Lung (tissue), 12 donors: ENCODE data around the gene NPAT. TPM values are rescaled to one million over a fixed set of nuclear protein-coding genes. Genes with fewer than 3 reads are reported as not detected.

Source experiments
- ATAC-seq: fragments of 200-7000 bp; cut with Tn5 transposase; one replicate; pipeline ENCODE4 v1.9.1; 2020; ENCODE audit warnings: moderate number of reproducible peaks; ENCODE audit not compliant: insufficient read depth, low FRiP score
- DNase-seq, 3 donors: peaks; one replicate each; pipeline ENCODE4 v3.0.0-alpha.2; 2013 to 2017
- H3K27ac ChIP-seq, 2 donors: one replicate each; pipeline ENCODE4 v1.5.1; 2013; ENCODE audit warnings: mild to moderate bottlenecking in 2 of 2, moderate library complexity in 2 of 2, control low read depth in 1 of 2, inconsistent platforms in 1 of 2, low read depth in 1 of 2, low read length in 1 of 2
- H3K27me3 ChIP-seq, 3 donors: one replicate each; pipeline ENCODE4 v1.5.1; 2013; ENCODE audit warnings: low read length in 2 of 3; ENCODE audit not compliant: control insufficient read depth in 3 of 3, insufficient read depth in 3 of 3
- H3K36me3 ChIP-seq, 4 donors: one replicate each; pipeline ENCODE4 v1.5.1; 2013; ENCODE audit warnings: low read length in 4 of 4, mild to moderate bottlenecking in 1 of 4, moderate library complexity in 1 of 4; ENCODE audit not compliant: control insufficient read depth in 4 of 4, insufficient read depth in 4 of 4
- H3K4me1 ChIP-seq, 5 donors: one replicate each; pipeline ENCODE4 v1.5.1; 2013; ENCODE audit warnings: low read length in 5 of 5, mild to moderate bottlenecking in 2 of 5, moderate library complexity in 1 of 5; ENCODE audit not compliant: control insufficient read depth in 5 of 5, insufficient read depth in 5 of 5
- H3K4me3 ChIP-seq: one replicate; pipeline ENCODE4 v1.5.1; 2013; ENCODE audit warnings: mild to moderate bottlenecking, control low read depth, moderate library complexity
- H3K9ac ChIP-seq, 2 donors: one replicate each; pipeline ENCODE4 v1.5.1; 2013; ENCODE audit warnings: low read length in 2 of 2, control low read depth in 1 of 2; ENCODE audit not compliant: insufficient read depth in 1 of 2
- H3K9me3 ChIP-seq, 4 donors: one replicate each; pipeline ENCODE4 v1.5.1; 2013; ENCODE audit warnings: low read length in 3 of 4, mild to moderate bottlenecking in 1 of 4, moderate library complexity in 1 of 4; ENCODE audit not compliant: control insufficient read depth in 4 of 4, insufficient read depth in 3 of 4
- CTCF ChIP-seq: IDR thresholded peaks from 2 replicates; pipeline ENCODE4 v1.5.1; 2012; ENCODE audit warnings: mild to moderate bottlenecking; ENCODE audit errors: control extremely low read depth, extremely low read depth
- WGBS, 2 donors: extraction: QIAGEN DNeasy Blood & Tissue Kit; methylation state at CpG; one replicate each; pipeline ENCODE4 v1.1.7; 2013; 5-methylcytosine and 5-hydroxymethylcytosine counted together
- polyA plus RNA-seq, 2 donors: library from polyadenylated mRNA; stranded (reverse); fragments of 200-250 nt; gene quantifications; one replicate each; pipeline ENCODE4 v1.2.1, GENCODE V29; 2013
- total RNA-seq, 2 donors: library from RNA; depleted of rRNA in 1 of 2; stranded (reverse); fragments of >200 nt in 1 of 2; gene quantifications; one replicate each; pipeline ENCODE4 v1.2.1, GENCODE V29; 2014 to 2021
- donor health status: control.
- donor health status: control.
- donor health status: Bipolar disorder and iron deficiency.
- donor health status: healthy.
- donor health status: DM: yes; HTN: yes; CAD: no.

Gene NPAT
- total and polyA plus RNA-seq, 4 donors = 2.4 to 26.2 (median 7.5) TPM

- WGBS, 2 donors = 95 to 100% methylated on average over 2 of the region's 2 CpGs
These were observed 93.7 kb downstream of the NPAT start for GRCh38 chr11:108128772-108129171.

GRCh38 chr11:108125096-108125495, 97.3 kb downstream of the NPAT start:
- H3K9me3 ChIP-seq = no peaks in the 10 kb centered on the region
- no peak overlapping the region for H3K27ac ChIP-seq
- peaks cover 0 to 3% (median 1%) of the 10 kb centered on the region in 4 donors for H3K36me3 ChIP-seq
- no peak for TF ChIP-seq CTCF
- no peak overlapping the region for H3K9ac ChIP-seq
- no peaks in the 10 kb centered on the region for H3K27me3 ChIP-seq
- peaks cover 6 to 28% (median 8%) of the 10 kb centered on the region in 5 donors for H3K4me1 ChIP-seq
- no peak for DNase-seq
- ATAC-seq = no peak
- 91 to 94% methylated on average over 5 of the region's 5 CpGs for WGBS, 2 donors
- no peak overlapping the region for H3K4me3 ChIP-seq

More at GRCh38 chr11:108128772-108129171, 93.7 kb downstream of the NPAT start:
- no peak for ATAC-seq
- Histone ChIP-seq H3K9ac (no peak overlapping the region), H3K27me3 (no peaks in the 10 kb centered on the region), H3K4me1 (peaks cover 0 to 23% (median 0%) of the 10 kb centered on the region in 5 donors), H3K9me3 (no peaks in the 10 kb centered on the region), H3K4me3 (no peak overlapping the region), H3K27ac (no peak overlapping the region), H3K36me3 (peaks cover 0 to 9% (median 3%) of the 10 kb centered on the region in 4 donors)
- no peak for TF ChIP-seq CTCF
- no peak for DNase-seq

DNA sequence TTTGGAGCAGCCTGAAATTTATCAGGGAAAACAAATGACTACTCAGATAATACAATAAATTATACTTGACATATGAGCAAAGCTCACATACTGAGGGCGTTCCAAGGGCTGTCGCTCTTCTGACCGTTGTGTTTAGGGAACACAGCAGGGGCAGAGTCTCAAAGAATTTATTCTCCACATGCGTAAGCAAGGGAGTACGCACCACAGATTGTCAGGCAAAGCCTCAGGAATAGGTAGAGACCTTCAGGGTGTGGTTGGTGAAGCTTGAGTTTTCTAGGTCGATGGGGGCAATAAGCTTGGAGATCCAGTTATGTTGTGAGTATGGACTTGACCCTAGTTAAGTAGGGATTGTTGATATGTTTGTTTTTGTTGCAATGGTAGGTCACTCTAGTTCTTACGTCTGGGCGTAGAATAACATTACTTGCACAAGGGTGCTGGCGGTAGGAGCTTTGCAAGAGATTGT, 100.2 kb downstream of the NPAT start:
- H3K9me3 ChIP-seq = no peaks in the 10 kb centered on the region
- no peak for TF ChIP-seq CTCF
- peak overlapping the region; percentile 76 for H3K4me3 ChIP-seq
- H3K4me1 ChIP-seq = peaks cover 6 to 26% (median 8%) of the 10 kb centered on the region in 5 donors
- H3K9ac ChIP-seq = peak overlapping the region; percentile 66
- no peak for ATAC-seq
- WGBS, 2 donors = 34 to 39% methylated on average over 9 of the region's 9 CpGs
- DNase-seq = peak in 1 of 3 donors; percentile 31
- no peaks in the 10 kb centered on the region for H3K36me3 ChIP-seq
- H3K27me3 ChIP-seq = no peaks in the 10 kb centered on the region
- H3K27ac ChIP-seq = peak overlapping the region; percentile 21 to 99
